HG02870 (cell line): ENCODE data around the gene ZSCAN5A.
"Not testable (repeated sequence)": the region's sequence is repeated elsewhere in the genome, so short reads cannot be mapped to it uniquely, and the experiment has no call there.

Experiments used
- ATAC-seq: cut with Tn5 transposase; IDR thresholded peaks from one replicate; pipeline ENCODE4 v1.9.1; 2021; ENCODE audit warnings: mild to moderate bottlenecking, moderate library complexity; ENCODE audit not compliant: unreplicated experiment

ZSCAN5A gene

GRCh38 chr19:56217039-56217949, 97.3 kb downstream of the ZSCAN5A start:
- no peak for ATAC-seq

GRCh38 chr19:56211718-56212117, 102.9 kb downstream of the ZSCAN5A start:
- ATAC-seq, result no peak

- not testable (repeated sequence) for ATAC-seq
These were observed 104.6 kb downstream of the ZSCAN5A start for GRCh38 chr19:56210036-56210435.

- ATAC-seq, result no peak
These were observed 105.5 kb downstream of the ZSCAN5A start for GRCh38 chr19:56209091-56209490.

GRCh38 chr19:56207581-56207980, 107.1 kb downstream of the ZSCAN5A start:
- ATAC-seq, result not testable (repeated sequence)

GRCh38 chr19:56201973-56202372, 112.7 kb downstream of the ZSCAN5A start, which contains the start of gene ZSCAN5C:
ZSCAN5C (plus strand) TSS chr19:56202273; CDS start chr19:56205914, 3,641 bp downstream.
- no peak for ATAC-seq

- ATAC-seq, result no peak
These were observed 115.0 kb downstream of the ZSCAN5A start for GRCh38 chr19:56199687-56200086.

GRCh38 chr19:56197646-56198045, 117.0 kb downstream of the ZSCAN5A start, which contains the start of gene ZSCAN5B:
ZSCAN5B (minus strand) TSS chr19:56197783; CDS start chr19:56193052, 4,731 bp downstream.
- not testable (repeated sequence) for ATAC-seq

- no peak for ATAC-seq
These were observed 120.5 kb downstream of the ZSCAN5A start for GRCh38 chr19:56193981-56194640.

GRCh38 chr19:56191711-56192110, 122.9 kb downstream of the ZSCAN5A start:
- ATAC-seq, result no peak

- no peak for ATAC-seq
These were observed 123.5 kb downstream of the ZSCAN5A start for GRCh38 chr19:56191115-56191514.

GRCh38 chr19:56189785-56190184, 124.9 kb downstream of the ZSCAN5A start:
- no peak for ATAC-seq

GRCh38 chr19:56177564-56178243, 136.9 kb downstream of the ZSCAN5A start:
- no peak for ATAC-seq

- no peak for ATAC-seq
These were observed 137.8 kb downstream of the ZSCAN5A start for GRCh38 chr19:56176881-56177280.

GRCh38 chr19:56176310-56176709, 138.3 kb downstream of the ZSCAN5A start:
- ATAC-seq, result not testable (repeated sequence)

GRCh38 chr19:56175861-56176307, 138.8 kb downstream of the ZSCAN5A start, which contains the start of gene GALP:
GALP (plus strand) TSS chr19:56176008; CDS start chr19:56177109, 1,101 bp downstream.
- ATAC-seq, result not testable (repeated sequence)

GRCh38 chr19:56174550-56174949, 140.1 kb downstream of the ZSCAN5A start:
- ATAC-seq, result no peak

GRCh38 chr19:56174086-56174485, 140.6 kb downstream of the ZSCAN5A start:
- no peak for ATAC-seq
